ENCODE data around the gene LRRC41.

DNA sequence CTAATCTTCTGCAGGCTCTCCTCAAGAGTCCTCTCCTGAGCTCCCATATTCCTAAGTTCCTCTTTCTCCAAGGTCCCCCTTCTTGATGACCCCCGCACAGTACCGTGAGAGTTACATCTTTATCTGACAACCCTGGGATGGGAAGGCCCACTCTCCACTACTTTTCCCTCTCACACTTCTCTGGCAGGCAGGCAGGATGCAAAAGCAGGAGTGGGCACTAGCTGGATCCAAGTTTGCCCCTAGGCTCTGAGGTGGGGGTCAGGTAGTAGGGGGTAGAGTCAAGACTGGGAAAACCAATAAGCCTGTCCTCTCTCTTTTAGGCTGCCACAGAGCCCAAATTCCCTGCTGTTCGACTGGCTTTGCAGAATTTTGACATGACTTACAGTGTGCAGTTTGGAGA, 41.1 kb upstream of the LRRC41 start:
- TF ChIP-seq CTCF (IDR thresholded peaks at IDR 0.05) (no peak), ZFX (IDR thresholded peaks at IDR 0.05; ENCODE audit: borderline replicate concordance) (no peak)
